Mucosa of descending colon (tissue), 3 donors: Measurements from ENCODE around the gene SPC25. TPM values are rescaled to one million over a fixed set of nuclear protein-coding genes. Genes with fewer than 3 reads are reported as not detected.

Experiments used
- ATAC-seq: fragments of 200-7000 bp; cut with Tn5 transposase; one replicate; pipeline ENCODE4 v1.9.1; 2020; ENCODE audit warnings: mild to moderate bottlenecking, moderate library complexity
- DNase-seq, 3 donors: peaks; one replicate each; pipeline ENCODE4 v3.0.0-alpha.2; 2020
- H3K36me3 ChIP-seq: fragments of 200-600 bp; one replicate; pipeline ENCODE4 v1.8.0; 2021; ENCODE audit warnings: low read depth, mild to moderate bottlenecking
- H3K4me1 ChIP-seq: fragments of 200-600 bp; one replicate; pipeline ENCODE4 v1.8.0; 2021; ENCODE audit warnings: low read depth, mild to moderate bottlenecking
- H3K4me3 ChIP-seq: fragments of 200-600 bp; one replicate; pipeline ENCODE4 v1.8.0; 2021; ENCODE audit warnings: mild to moderate bottlenecking
- H3K9me3 ChIP-seq: fragments of 200-600 bp; one replicate; pipeline ENCODE4 v1.8.0; 2021; ENCODE audit warnings: mild to moderate bottlenecking
- intact Hi-C, 2 donors: fragments of 100-400 bp; cut with DNase I in 1 of 2; cut with micrococcal nuclease in 1 of 2; formaldehyde crosslinking; loops; one replicate each; pipeline versions ENCODE4 v1.11.0 to v1.11.1; 2022; cut with DNase I, micrococcal nuclease
- total RNA-seq, 3 donors: library from RNA; stranded (reverse); fragmentation: NEBNext Ultra II Directional in 2 of 3; extraction: Animal tissue kit (Norgen Biotek cat#: 25700) in 2 of 3; gene quantifications; one replicate each; pipeline versions ENCODE4 v1.2.1 to v1.2.4, GENCODE V29; 2021 to 2023
- TF ChIP-seq, protein P1 (sequence below): fragments of 200-600 bp; IDR thresholded peaks from one replicate; pipeline ENCODE4 v1.8.0; 2022; ENCODE audit warnings: antibody characterized with exemption, mild to moderate bottlenecking
- donor health status: DM: no; HTN: no; CAD: no; lungs with moderate emphysema.
- donor health status: DM: no; HTN: no; CAD: no.
- donor health status: DM: no; HTN: yes; CAD: no.

The SPC25 gene
- total RNA-seq, 3 donors from 2014 or later, result 0.66 to 6.7 (median 2.5) TPM

DNA sequence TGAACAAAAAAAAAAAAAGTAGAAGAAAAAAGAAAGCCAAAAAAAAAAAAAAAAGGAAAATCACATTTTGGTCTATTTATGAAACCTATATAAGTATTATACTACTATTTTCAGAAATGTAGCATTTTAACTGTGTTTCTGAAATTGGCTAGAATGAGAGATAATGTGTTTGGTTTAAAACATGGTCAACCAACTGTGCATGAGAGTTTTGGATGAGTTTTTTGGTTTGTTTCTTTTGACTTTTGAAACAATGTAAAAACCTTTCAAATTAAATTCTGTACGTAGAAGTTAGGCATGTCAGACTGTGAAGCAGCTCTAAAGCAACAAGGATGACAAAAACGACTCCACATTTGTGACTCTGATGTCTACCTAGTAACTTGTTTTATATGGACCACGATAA, 34.6 kb downstream of the SPC25 start:
- TF ChIP-seq, protein P1, sequence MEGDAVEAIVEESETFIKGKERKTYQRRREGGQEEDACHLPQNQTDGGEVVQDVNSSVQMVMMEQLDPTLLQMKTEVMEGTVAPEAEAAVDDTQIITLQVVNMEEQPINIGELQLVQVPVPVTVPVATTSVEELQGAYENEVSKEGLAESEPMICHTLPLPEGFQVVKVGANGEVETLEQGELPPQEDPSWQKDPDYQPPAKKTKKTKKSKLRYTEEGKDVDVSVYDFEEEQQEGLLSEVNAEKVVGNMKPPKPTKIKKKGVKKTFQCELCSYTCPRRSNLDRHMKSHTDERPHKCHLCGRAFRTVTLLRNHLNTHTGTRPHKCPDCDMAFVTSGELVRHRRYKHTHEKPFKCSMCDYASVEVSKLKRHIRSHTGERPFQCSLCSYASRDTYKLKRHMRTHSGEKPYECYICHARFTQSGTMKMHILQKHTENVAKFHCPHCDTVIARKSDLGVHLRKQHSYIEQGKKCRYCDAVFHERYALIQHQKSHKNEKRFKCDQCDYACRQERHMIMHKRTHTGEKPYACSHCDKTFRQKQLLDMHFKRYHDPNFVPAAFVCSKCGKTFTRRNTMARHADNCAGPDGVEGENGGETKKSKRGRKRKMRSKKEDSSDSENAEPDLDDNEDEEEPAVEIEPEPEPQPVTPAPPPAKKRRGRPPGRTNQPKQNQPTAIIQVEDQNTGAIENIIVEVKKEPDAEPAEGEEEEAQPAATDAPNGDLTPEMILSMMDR, result no peak
- no peak for ATAC-seq
- intact Hi-C loops, result no loop called here

GRCh38 chr2:168854651-168855050, 35.6 kb downstream of the SPC25 start:
- H3K4me1 ChIP-seq, result no peaks in the 10 kb centered on the region
- intact Hi-C loops, result no loop called here
- TF ChIP-seq, protein P1, result no peak
- no peaks in the 10 kb centered on the region for H3K36me3 ChIP-seq
- no peak overlapping the region for H3K4me3 ChIP-seq
- no peak for ATAC-seq
- no peak for DNase-seq
- no peaks in the 10 kb centered on the region for H3K9me3 ChIP-seq

More for the DNA sequence above, 34.6 kb downstream of the SPC25 start:
- no peaks in the 10 kb centered on the region for H3K4me1 ChIP-seq
- DNase-seq, result no peak
- no peaks in the 10 kb centered on the region for H3K36me3 ChIP-seq
- no peaks in the 10 kb centered on the region for H3K9me3 ChIP-seq
- H3K4me3 ChIP-seq, result no peak overlapping the region

GRCh38 chr2:168853471-168853870, 36.8 kb downstream of the SPC25 start:
- intact Hi-C loops, result no loop called here
- TF ChIP-seq, protein P1, result no peak
- no peak for ATAC-seq
- Histone ChIP-seq H3K36me3 (no peaks in the 10 kb centered on the region), H3K9me3 (no peaks in the 10 kb centered on the region), H3K4me1 (no peaks in the 10 kb centered on the region), H3K4me3 (no peak overlapping the region)
- no peak for DNase-seq

GRCh38 chr2:168852481-168852880, 37.7 kb downstream of the SPC25 start:
- intact Hi-C loops, result no loop called here
- no peak overlapping the region for H3K4me3 ChIP-seq
- no peaks in the 10 kb centered on the region for H3K9me3 ChIP-seq
- DNase-seq (no peak), ATAC-seq (no peak)
- no peaks in the 10 kb centered on the region for H3K4me1 ChIP-seq
- TF ChIP-seq, protein P1, result no peak
- H3K36me3 ChIP-seq, result no peaks in the 10 kb centered on the region

DNA sequence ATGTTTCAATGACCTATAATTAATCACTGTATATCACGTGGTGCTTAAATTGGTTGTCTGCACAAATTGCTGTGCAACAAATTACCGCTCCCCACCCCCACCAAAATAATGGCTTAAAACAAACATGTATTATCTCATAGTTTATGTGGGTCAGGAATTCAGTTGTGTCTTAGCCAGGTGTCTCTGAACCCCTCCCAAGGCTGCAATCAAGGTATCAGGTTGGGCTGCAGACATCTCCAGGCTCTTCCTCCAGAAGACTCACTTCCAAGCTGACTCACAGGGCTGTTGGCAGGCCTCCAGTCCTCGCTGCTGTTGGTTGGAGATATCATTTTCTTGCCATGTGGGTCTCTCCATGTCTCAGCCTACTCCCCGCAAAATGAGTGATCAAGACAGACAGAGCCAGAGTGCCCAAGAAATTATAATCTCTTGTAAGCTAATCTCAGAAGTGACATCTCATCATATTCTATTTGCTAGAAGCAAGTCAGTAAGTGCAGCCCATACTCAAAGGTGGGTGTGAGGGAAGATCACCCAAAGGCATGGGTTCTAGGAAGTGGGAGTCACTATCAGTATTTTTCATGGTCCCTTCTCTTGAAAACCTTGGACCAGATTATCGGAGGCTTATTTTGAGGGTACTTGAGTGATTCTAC, 38.4 kb downstream of the SPC25 start:
- TF ChIP-seq, protein P1, result no peak
- DNase-seq, result no peak
- Histone ChIP-seq H3K4me1 (no peaks in the 10 kb centered on the region), H3K4me3 (no peak overlapping the region), H3K36me3 (no peaks in the 10 kb centered on the region), H3K9me3 (no peaks in the 10 kb centered on the region)
- intact Hi-C loops, result no loop called here
- ATAC-seq, result no peak

DNA sequence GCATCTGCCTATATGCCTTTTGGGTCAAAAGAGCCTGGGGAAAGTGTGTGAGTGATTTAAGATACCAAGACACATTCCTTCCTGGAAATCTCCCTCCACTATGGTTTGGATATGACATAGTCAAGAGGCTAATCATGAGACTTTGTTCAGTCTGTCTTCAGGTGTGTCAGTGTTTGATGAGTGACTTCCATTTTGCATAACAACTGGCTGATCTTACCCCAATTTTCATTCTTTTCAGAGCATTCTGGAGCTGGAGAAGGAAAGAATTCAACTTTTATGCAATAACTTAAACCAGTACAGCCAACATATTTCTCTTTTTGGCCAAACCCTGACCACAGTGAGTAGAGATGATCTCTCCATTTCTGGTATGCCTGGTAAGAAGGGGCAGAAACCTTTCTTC, 39.4 kb downstream of the SPC25 start:
- no peaks in the 10 kb centered on the region for H3K9me3 ChIP-seq
- intact Hi-C loops, result no loop called here
- DNase-seq, result no peak
- ATAC-seq, result no peak
- H3K36me3 ChIP-seq, result no peaks in the 10 kb centered on the region
- no peak overlapping the region for H3K4me3 ChIP-seq
- TF ChIP-seq, protein P1, result no peak
- no peaks in the 10 kb centered on the region for H3K4me1 ChIP-seq
